Liver (tissue), 3 donors: ENCODE results near the gene M1AP.

Experiments used
- CTCF ChIP-seq: fragments of 150-350 bp; IDR thresholded peaks from 2 replicates; pipeline ENCODE4 v1.5.1; 2017; ENCODE audit warnings: improper control_type of control experiment, low read depth, low read length; ENCODE audit not compliant: missing input control
- JUND ChIP-seq, 2 donors: IDR thresholded peaks; 2 replicates each; pipeline ENCODE4 v1.6.1; 2016; ENCODE audit warnings: antibody characterized with exemption in 2 of 2
- RAD21 ChIP-seq, 2 donors: IDR thresholded peaks; 2 replicates each; pipeline ENCODE4 v1.6.1; 2016; ENCODE audit warnings: antibody characterized with exemption in 2 of 2, mild to moderate bottlenecking in 2 of 2
- REST ChIP-seq: IDR thresholded peaks from 2 replicates; pipeline ENCODE4 v1.6.1; 2016; ENCODE audit warnings: antibody characterized with exemption, mild to moderate bottlenecking
- donor health status: healthy.
- donor health status: healthy.

- no peak for TF ChIP-seq RAD21 (IDR thresholded peaks at IDR 0.05)
- no peak for TF ChIP-seq CTCF
- no peak for TF ChIP-seq JUND (IDR thresholded peaks at IDR 0.05)
- no peak for TF ChIP-seq REST
Observed at GRCh38 chr2:74659462-74659861, 11.3 kb upstream of the M1AP start.
